H1 (cell line): ENCODE data around the gene NTPCR. TPM values are rescaled to one million over a fixed set of nuclear protein-coding genes. Genes with fewer than 3 reads are reported as not detected.

ENCODE experiments used
- CTCF ChIA-PET: fragments of 300-600 bp; sonication (Branson Sonifier 250); formaldehyde crosslinking; loops from one replicate; lab custom pipeline; 2021; ENCODE audit not compliant: partially characterized antibody; lab: Charles Lee
- POLR2A ChIA-PET: fragments of 300-600 bp; sonication (Branson Sonifier 250); formaldehyde crosslinking; loops from one replicate; lab custom pipeline; 2021; ENCODE audit warnings: inconsistent platforms; ENCODE audit not compliant: partially characterized antibody; lab: Charles Lee
- DNase-seq, 2 experiments: peaks; one replicate each; pipeline versions ENCODE4 v3.0.0 to v3.0.0-alpha.2; 2010 to 2022; ENCODE audit warnings: low spot score in 2 of 2, low read depth in 1 of 2, mixed read lengths in 1 of 2
- FAIRE-seq: peaks from 2 replicates; lab custom pipeline; 2011; peaks lifted over from hg19 to GRCh38; lab: Jason Lieb, UNC
- H2AFZ ChIP-seq: 2 replicates; pipeline ENCODE4 v1.8.1; 2012; ENCODE audit warnings: low read length, inconsistent platforms
- H2AK5ac ChIP-seq: 2 replicates; pipeline ENCODE4 v1.6.1; 2013; ENCODE audit warnings: low read depth, low read length
- H2BK120ac ChIP-seq: replicated peaks from 2 replicates; pipeline ENCODE3; 2013; ENCODE audit warnings: low read depth, low read length, inconsistent platforms
- H2BK12ac ChIP-seq: 2 replicates; pipeline ENCODE4 v1.6.1; 2013; ENCODE audit warnings: low read depth, low read length
- H2BK15ac ChIP-seq: 2 replicates; pipeline ENCODE4 v1.6.1; 2013; ENCODE audit warnings: low read length
- H2BK20ac ChIP-seq: 2 replicates; pipeline ENCODE4 v1.6.1; 2013; ENCODE audit warnings: low read length
- H2BK5ac ChIP-seq: 2 replicates; pipeline ENCODE4 v1.6.1; 2013; ENCODE audit warnings: low read depth, low read length
- H3K14ac ChIP-seq: 2 replicates; pipeline ENCODE4 v1.6.1; 2013; ENCODE audit warnings: inconsistent platforms; ENCODE audit not compliant: insufficient read length
- H3K18ac ChIP-seq: 2 replicates; pipeline ENCODE4 v1.6.1; 2013; ENCODE audit warnings: low read length; ENCODE audit errors: extremely low read depth
- H3K23ac ChIP-seq: 2 replicates; pipeline ENCODE4 v1.6.1; 2013; ENCODE audit warnings: inconsistent platforms; ENCODE audit not compliant: insufficient read length
- H3K23me2 ChIP-seq: 2 replicates; pipeline ENCODE4 v1.6.1; 2013; ENCODE audit warnings: low read depth, low read length
- H3K27ac ChIP-seq: 2 replicates; pipeline ENCODE4 v1.6.1; 2011; ENCODE audit warnings: low read depth, low read length, inconsistent platforms
- H3K27me3 ChIP-seq, 4 experiments: replicated peaks in 1 of 4; 1 replicate in 1 of 4; 2 replicates in 3 of 4; pipeline versions ENCODE4 v1.6.1 to v1.8.1; 2011 to 2013; ENCODE audit warnings: low read length in 3 of 4, mild to moderate bottlenecking in 3 of 4, inconsistent platforms in 2 of 4, mixed read lengths in 2 of 4, moderate library complexity in 1 of 4; ENCODE audit not compliant: control insufficient read depth in 3 of 4, insufficient read depth in 3 of 4; ENCODE audit errors: extremely low read depth in 1 of 4
- H3K36me3 ChIP-seq, 4 experiments: 2 replicates each; pipeline versions ENCODE4 v1.6.1 to v1.8.1; 2011 to 2013; ENCODE audit warnings: mild to moderate bottlenecking in 4 of 4, low read length in 3 of 4, moderate library complexity in 2 of 4, control low read depth in 1 of 4, inconsistent platforms in 1 of 4; ENCODE audit not compliant: insufficient read depth in 4 of 4, control insufficient read depth in 2 of 4
- H3K4ac ChIP-seq: replicated peaks from 2 replicates; pipeline ENCODE3; 2013; ENCODE audit warnings: low read length, low read depth, mixed read lengths, inconsistent platforms; ENCODE audit not compliant: insufficient read length
- H3K4me1 ChIP-seq, 4 experiments: replicated peaks in 1 of 4; 1 replicate in 1 of 4; 2 replicates in 3 of 4; pipeline versions ENCODE4 v1.6.1 to v1.8.1; 2011 to 2013; ENCODE audit warnings: low read length in 3 of 4, inconsistent platforms in 2 of 4, mixed read lengths in 1 of 4; ENCODE audit not compliant: insufficient read depth in 4 of 4, control insufficient read depth in 3 of 4
- H3K4me2 ChIP-seq, 2 experiments: 2 replicates each; pipeline versions ENCODE4 v1.6.1 to v1.8.1; 2011 to 2013; ENCODE audit warnings: low read depth in 2 of 2, low read length in 2 of 2, control low read depth in 1 of 2, inconsistent platforms in 1 of 2, mild to moderate bottlenecking in 1 of 2; ENCODE audit not compliant: insufficient read depth in 1 of 2
- H3K4me3 ChIP-seq, 4 experiments: fragments of 200-600, 300-600 bp in 1 of 4; sonication (generic), shearing (Covaris generic), sonication (Bioruptor Twin) in 1 of 4; 2 replicates each; pipeline versions ENCODE4 v1.5.1 to v1.8.1; 2011 to 2016; ENCODE audit warnings: low read length in 4 of 4, low read depth in 3 of 4, control low read depth in 2 of 4, inconsistent platforms in 2 of 4, mild to moderate bottlenecking in 2 of 4, mixed read lengths in 1 of 4, moderate library complexity in 1 of 4; ENCODE audit not compliant: insufficient read depth in 2 of 4; ENCODE audit errors: extremely low read depth in 1 of 4
- H3K56ac ChIP-seq: replicated peaks from 2 replicates; pipeline ENCODE3; 2013; ENCODE audit warnings: low read depth, mild to moderate bottlenecking, mixed read lengths, low read length, inconsistent platforms; ENCODE audit not compliant: insufficient read length
- H3K79me1 ChIP-seq: 2 replicates; pipeline ENCODE4 v1.6.1; 2013; ENCODE audit warnings: low read depth, low read length, control low read depth
- H3K79me2 ChIP-seq, 2 experiments: 2 replicates each; pipeline versions ENCODE4 v1.6.1 to v1.8.1; 2012 to 2013; ENCODE audit warnings: low read length in 2 of 2, mild to moderate bottlenecking in 2 of 2, inconsistent platforms in 1 of 2; ENCODE audit not compliant: insufficient read depth in 2 of 2, control insufficient read depth in 1 of 2
- H3K9ac ChIP-seq, 4 experiments: replicated peaks in 1 of 4; 1 replicate in 1 of 4; 2 replicates in 3 of 4; pipeline versions ENCODE4 v1.6.1 to v1.8.1; 2011 to 2013; ENCODE audit warnings: low read depth in 3 of 4, low read length in 3 of 4, control low read depth in 2 of 4, mild to moderate bottlenecking in 2 of 4, moderate library complexity in 2 of 4, inconsistent platforms in 1 of 4; ENCODE audit errors: extremely low read depth in 1 of 4
- H3K9me3 ChIP-seq, 2 experiments: 2 replicates each; pipeline versions ENCODE4 v1.6.1 to v1.8.1; 2012 to 2013; ENCODE audit warnings: mild to moderate bottlenecking in 2 of 2, moderate library complexity in 2 of 2, control low read depth in 1 of 2, inconsistent platforms in 1 of 2, low read depth in 1 of 2, low read length in 1 of 2, mixed read lengths in 1 of 2; ENCODE audit not compliant: insufficient read depth in 2 of 2
- H4K20me1 ChIP-seq, 2 experiments: replicated peaks in 1 of 2; 2 replicates each; pipeline versions ENCODE3 to v1.8.1; 2011 to 2013; ENCODE audit warnings: inconsistent platforms in 2 of 2, low read length in 2 of 2, mild to moderate bottlenecking in 1 of 2; ENCODE audit not compliant: insufficient read depth in 2 of 2, control insufficient read depth in 1 of 2
- H4K5ac ChIP-seq: 2 replicates; pipeline ENCODE4 v1.6.1; 2013; ENCODE audit warnings: low read length, low read depth, mixed read lengths, inconsistent platforms; ENCODE audit not compliant: insufficient read length
- H4K8ac ChIP-seq: 2 replicates; pipeline ENCODE4 v1.8.0; 2013; ENCODE audit warnings: mild to moderate bottlenecking, moderate library complexity, low read length, inconsistent platforms; ENCODE audit not compliant: insufficient read depth; ENCODE audit errors: extremely low read depth
- H4K91ac ChIP-seq: replicated peaks from 2 replicates; pipeline ENCODE3; 2013; ENCODE audit warnings: low read length, mixed read lengths, inconsistent platforms; ENCODE audit not compliant: insufficient read length
- BCL11A ChIP-seq, 2 experiments: IDR thresholded peaks; one replicate each; pipeline ENCODE4 v1.6.1; 2011; ENCODE audit warnings: low read depth in 2 of 2, low read length in 2 of 2, mild to moderate bottlenecking in 2 of 2
- CBX5 ChIP-seq: fragments of 300-800, 300-1000 bp; sonication (generic); IDR thresholded peaks from 2 replicates; pipeline ENCODE4 v1.7.1; 2016; ENCODE audit warnings: antibody characterized with exemption, low read length, low read depth
- PHF8 ChIP-seq: fragments of 200-600 bp; sonication (generic); conservative IDR thresholded peaks from 2 replicates; pipeline ENCODE4 v1.7.1; 2012; ENCODE audit warnings: low read depth, mild to moderate bottlenecking, inconsistent platforms, low read length, moderate library complexity
- POLR2AphosphoS5 ChIP-seq: IDR thresholded peaks from 2 replicates; pipeline ENCODE4 v1.6.1; 2011; ENCODE audit warnings: low read depth, low read length
- SP1 ChIP-seq: IDR thresholded peaks from 2 replicates; pipeline ENCODE4 v1.6.1; 2011; ENCODE audit warnings: low read depth, low read length
- TEAD4 ChIP-seq: IDR thresholded peaks from 2 replicates; pipeline ENCODE4 v1.6.1; 2012; ENCODE audit warnings: low read depth, low read length, inconsistent platforms, mixed read lengths
- USF2 ChIP-seq: IDR thresholded peaks from 2 replicates; pipeline ENCODE4 v1.6.1; 2011; ENCODE audit warnings: low read length, improper control_type of control experiment
- WGBS, 2 experiments: shearing (Covaris generic) in 1 of 2; methylation state at CpG; one replicate each; pipeline versions ENCODE4 v1.1.6 to v1.1.7; 2013 to 2015; ENCODE audit warnings: low lambda C conversion rate in 2 of 2, mixed read lengths in 2 of 2, inconsistent platforms in 1 of 2, low coverage in 1 of 2, missing lambda C conversion rate in 1 of 2; ENCODE audit not compliant: insufficient replicate concordance in 2 of 2, insufficient coverage in 1 of 2, insufficient read length in 1 of 2; ENCODE audit errors: extremely low coverage in 1 of 2, missing lambda C conversion rate in 1 of 2; 5-methylcytosine and 5-hydroxymethylcytosine counted together
- polyA plus RNA-seq, 7 experiments: library from polyadenylated mRNA; depleted of rRNA in 3 of 7; stranded (reverse) in 5 of 7; unstranded in 2 of 7; fragments of >200 nt in 5 of 7; fragments of 200-250 nt in 2 of 7; gene quantifications; 1 replicate in 5 of 7; 2 replicates in 1 of 7; 4 replicates in 1 of 7; pipeline versions ENCODE4 v1.2.1 to v1.2.3, GENCODE V29; 2011 to 2013; ENCODE audit warnings: missing spikeins in 2 of 7, mixed read lengths in 2 of 7
- total RNA-seq: library from RNA; stranded (reverse); fragmentation: NEBNext Ultra II Directional; extraction: Animal tissue kit (Norgen Biotek cat#: 25700); gene quantifications from 2 replicates; pipeline ENCODE4 v1.2.1, GENCODE V29; 2021

NTPCR gene
- total and polyA plus RNA-seq, 2 of the 8 experiments (the other 6 are each of a cell fraction or from before 2014, with no cell fraction given) = 22.6 to 73.1 TPM

GRCh38 chr1:233004451-233004850 is 54.0 kb downstream of the NTPCR start:
- Histone ChIP-seq H4K5ac (no peak overlapping the region), H3K27me3 (no peaks in the 10 kb centered on the region), H2AFZ (no peak overlapping the region), H3K79me1 (no peaks in the 10 kb centered on the region; the same call in 1 of the 2 replicates), H3K14ac (no peak overlapping the region), H2BK120ac (no peak overlapping the region), H3K56ac (no peak overlapping the region), H3K79me2 (no peaks in the 10 kb centered on the region), H4K20me1 (no peaks in the 10 kb centered on the region), H3K36me3 (peaks cover 0 to 14% (median 10%) of the 10 kb centered on the region in 4 experiments; a peak in 6 of 8 replicates), H3K4me3 (no peak overlapping the region), H3K9ac (no peak overlapping the region), H3K23me2 (no peaks in the 10 kb centered on the region), H3K18ac (no peak overlapping the region), H3K4me1 (no peaks in the 10 kb centered on the region), H3K4me2 (no peak overlapping the region), H2BK20ac (no peak overlapping the region), H2AK5ac (no peak overlapping the region), H3K9me3 (peaks cover 0 to 4% of the 10 kb centered on the region in 2 experiments; a peak in 1 of 4 replicates), H3K27ac (no peak overlapping the region), H2BK12ac (no peak overlapping the region), H3K4ac (no peak overlapping the region), H4K8ac (no peak overlapping the region), H3K23ac (no peak overlapping the region), H4K91ac (no peak overlapping the region), H2BK15ac (no peak overlapping the region), H2BK5ac (no peak overlapping the region)
- WGBS, 2 experiments = 96% methylated on average over 9 of the region's 9 CpGs; no CpG with 5 or more reads in 1 of the 2 experiments
- DNase-seq = no peak
- ChIA-PET CTCF (interaction anchor here (2.4 kb wide), 1 partner anchor 20 kb away, joined by 15 read pairs; no protein-coding TSS in a partner anchor), POLR2A (no interaction called here)
- TF ChIP-seq CBX5 = no peak
- no peak for TF ChIP-seq USF2
- TF ChIP-seq PHF8 = no peak
- TF ChIP-seq POLR2AphosphoS5 = no peak
- TF ChIP-seq TEAD4 = no peak
- TF ChIP-seq BCL11A (IDR thresholded peaks at IDR 0.05; ENCODE audit: low read depth in 2 of 2, low read length in 2 of 2) = no peak
- TF ChIP-seq SP1 = no peak
- no peak for FAIRE-seq
